ENCODE results near the gene ZNF205.

Gene ZNF205

DNA sequence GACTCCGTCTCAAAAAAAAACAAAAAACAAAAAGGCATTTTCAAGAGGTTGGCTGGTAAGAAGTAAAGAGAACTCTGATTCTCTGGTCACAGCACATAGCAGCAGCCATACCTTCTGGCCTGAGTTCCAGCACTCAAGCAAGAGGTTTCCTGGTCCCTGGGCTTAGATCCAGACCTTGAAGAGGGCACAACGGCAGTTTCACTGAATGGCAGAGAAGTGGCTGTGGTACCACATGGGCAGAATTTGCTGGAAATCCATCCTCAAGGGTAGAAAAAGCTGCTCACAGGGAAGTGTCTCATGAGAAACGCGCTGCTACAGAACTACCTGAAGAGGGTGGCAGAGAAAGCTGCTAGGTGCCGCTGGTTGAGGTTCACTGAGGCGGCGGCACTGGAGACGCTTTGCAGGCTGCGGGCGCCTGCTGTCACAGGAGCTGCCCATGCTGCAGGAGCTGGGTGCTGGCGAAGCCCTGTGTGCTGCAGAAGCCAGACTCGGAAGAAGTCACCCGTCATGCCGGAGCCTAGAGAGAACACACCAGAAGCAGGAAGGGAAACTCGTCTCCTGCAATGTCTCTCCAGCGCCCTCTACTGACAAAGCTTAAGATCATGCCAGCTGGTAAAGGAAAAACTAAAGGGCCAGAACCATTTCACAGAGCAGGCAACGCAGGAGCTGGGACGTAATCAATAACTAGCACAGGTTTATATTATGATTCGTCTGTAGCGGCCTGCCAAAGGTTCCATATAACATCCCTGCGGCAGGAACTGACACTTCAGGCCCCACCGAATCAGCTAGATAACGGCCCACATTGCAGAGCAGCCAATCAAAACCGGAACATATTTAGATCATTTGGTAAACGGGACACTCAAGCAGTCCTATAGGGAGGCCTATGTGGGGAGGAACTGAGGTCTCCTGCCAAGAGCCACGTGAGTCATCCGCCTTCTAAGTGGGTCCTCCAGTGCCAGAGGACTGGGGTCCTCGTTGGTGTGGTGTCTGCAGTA lies 17.0 kb downstream of the ZNF205 start:
- no peak overlapping the region for H4K91ac ChIP-seq (ENCODE audit: low read depth, low read length, poor library complexity)
- no peak overlapping the region for H3K23ac ChIP-seq (ENCODE audit: low read depth, low read length, poor library complexity)
- H2BK120ac ChIP-seq (ENCODE audit: low read depth, low read length) = no peak overlapping the region
- no peak overlapping the region for H2AFZ ChIP-seq (ENCODE audit: low read length)
- no peak overlapping the region for H3K4me3 ChIP-seq (ENCODE audit: low read length in 2 of 2)
- WGBS, 2 donors (ENCODE audit: extremely low coverage in 2 of 2, insufficient read length in 2 of 2, insufficient replicate concordance in 1 of 2) = no CpG with 5 or more reads among the region's 28 CpGs
- H2BK12ac ChIP-seq (ENCODE audit: low read length) = no peak overlapping the region
- no peak overlapping the region for H2BK15ac ChIP-seq (ENCODE audit: low read length)
- no peak overlapping the region for H4K8ac ChIP-seq (ENCODE audit: low read depth, low read length)
- peak overlapping the region; percentile 17 for H3K27ac ChIP-seq (replicated peaks; ENCODE audit: low read length)
- H2AK5ac ChIP-seq (ENCODE audit: low read depth, low read length) = no peak overlapping the region
- H3K4me1 ChIP-seq (ENCODE audit: control insufficient read depth in 2 of 2, insufficient read depth in 1 of 2, low read depth in 1 of 2, low read length in 2 of 2) = peaks cover 3 to 5% of the 10 kb centered on the region in 2 donors
- no peaks in the 10 kb centered on the region for H3K9me3 ChIP-seq (replicated peaks in 1 of 2; ENCODE audit: control insufficient read depth in 2 of 2, insufficient read depth in 1 of 2, low read depth in 1 of 2, low read length in 2 of 2)
- peaks cover 17 to 71% of the 10 kb centered on the region in 2 donors for H3K36me3 ChIP-seq (replicated peaks in 1 of 2; ENCODE audit: control insufficient read depth in 2 of 2, insufficient read depth in 2 of 2, low read length in 2 of 2)
- H3K14ac ChIP-seq (ENCODE audit: low read length) = no peak overlapping the region
- H3K9ac ChIP-seq (ENCODE audit: low read depth, low read length, poor library complexity) = no peak overlapping the region
- H3K18ac ChIP-seq (ENCODE audit: low read length) = no peak overlapping the region
- H3K4me2 ChIP-seq (ENCODE audit: insufficient read depth, low read length, poor library complexity, severe bottlenecking) = no peak overlapping the region
- no peak overlapping the region for H2BK5ac ChIP-seq (ENCODE audit: low read length)
- no peaks in the 10 kb centered on the region for H3K27me3 ChIP-seq (ENCODE audit: control insufficient read depth in 3 of 3, insufficient read depth in 3 of 3, low read depth in 1 of 3, low read length in 3 of 3)
- H3K79me1 ChIP-seq (ENCODE audit: low read depth, low read length) = peaks cover 5% of the 10 kb centered on the region
- peak; percentile 76 for DNase-seq (ENCODE audit: low spot score)
- no peak overlapping the region for H3K4ac ChIP-seq (ENCODE audit: low read length)

DNA sequence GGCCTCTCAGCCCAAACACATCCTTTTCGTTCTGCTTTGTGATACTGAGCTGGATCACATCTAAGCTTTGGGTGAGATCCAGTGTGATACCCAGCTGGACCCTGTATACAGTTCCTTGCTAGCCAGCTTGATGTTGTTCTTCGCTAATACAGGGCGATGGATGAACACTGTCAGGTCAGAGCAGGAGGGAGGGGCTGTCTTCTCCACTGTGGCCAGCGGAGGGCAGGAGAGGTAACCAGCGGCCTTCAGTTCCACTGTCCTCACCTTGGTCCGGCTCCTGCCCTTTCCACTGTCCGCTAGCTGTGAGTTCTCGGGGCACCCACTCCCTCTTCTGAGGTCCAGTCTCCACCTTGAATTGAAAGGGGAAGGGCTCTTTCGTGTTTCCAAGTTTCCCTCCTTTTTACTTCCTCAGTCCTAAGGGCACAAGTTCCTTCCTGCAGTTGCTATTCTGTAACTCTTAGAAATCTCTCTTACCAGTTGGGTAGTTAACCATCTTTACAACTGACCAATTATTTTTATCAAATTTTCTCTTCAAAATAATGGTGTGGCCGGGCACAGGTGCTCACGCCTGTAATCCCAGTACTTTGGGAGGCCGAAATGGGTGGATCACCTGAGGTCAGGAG lies 19.5 kb downstream of the ZNF205 start:
- Histone ChIP-seq H2BK15ac (ENCODE audit: low read length) (no peak overlapping the region), H2BK5ac (ENCODE audit: low read length) (no peak overlapping the region), H3K4me1 (ENCODE audit: control insufficient read depth in 2 of 2, insufficient read depth in 1 of 2, low read depth in 1 of 2, low read length in 2 of 2) (peaks cover 4 to 10% of the 10 kb centered on the region in 2 donors), H3K14ac (ENCODE audit: low read length) (no peak overlapping the region), H2AFZ (ENCODE audit: low read length) (no peak overlapping the region), H3K27me3 (ENCODE audit: control insufficient read depth in 3 of 3, insufficient read depth in 3 of 3, low read depth in 1 of 3, low read length in 3 of 3) (no peaks in the 10 kb centered on the region), H3K36me3 (replicated peaks in 1 of 2; ENCODE audit: control insufficient read depth in 2 of 2, insufficient read depth in 2 of 2, low read length in 2 of 2) (peaks cover 13 to 59% of the 10 kb centered on the region in 2 donors), H4K8ac (ENCODE audit: low read depth, low read length) (no peak overlapping the region), H3K4me2 (ENCODE audit: insufficient read depth, low read length, poor library complexity, severe bottlenecking) (no peak overlapping the region), H3K23ac (ENCODE audit: low read depth, low read length, poor library complexity) (no peak overlapping the region), H3K4me3 (ENCODE audit: low read length in 2 of 2) (no peak overlapping the region), H2BK120ac (ENCODE audit: low read depth, low read length) (no peak overlapping the region), H3K9ac (ENCODE audit: low read depth, low read length, poor library complexity) (peak overlapping the region; percentile 24), H3K18ac (ENCODE audit: low read length) (no peak overlapping the region), H2AK5ac (ENCODE audit: low read depth, low read length) (no peak overlapping the region), H3K79me1 (ENCODE audit: low read depth, low read length) (peaks cover 6% of the 10 kb centered on the region), H4K91ac (ENCODE audit: low read depth, low read length, poor library complexity) (no peak overlapping the region), H3K4ac (ENCODE audit: low read length) (no peak overlapping the region), H3K9me3 (replicated peaks in 1 of 2; ENCODE audit: control insufficient read depth in 2 of 2, insufficient read depth in 1 of 2, low read depth in 1 of 2, low read length in 2 of 2) (no peaks in the 10 kb centered on the region), H3K27ac (replicated peaks; ENCODE audit: low read length) (no peak overlapping the region), H2BK12ac (ENCODE audit: low read length) (no peak overlapping the region)
- no peak for DNase-seq (ENCODE audit: low spot score)
- no CpG with 5 or more reads among the region's 12 CpGs for WGBS, 2 donors (ENCODE audit: extremely low coverage in 2 of 2, insufficient read length in 2 of 2, insufficient replicate concordance in 1 of 2)

DNA sequence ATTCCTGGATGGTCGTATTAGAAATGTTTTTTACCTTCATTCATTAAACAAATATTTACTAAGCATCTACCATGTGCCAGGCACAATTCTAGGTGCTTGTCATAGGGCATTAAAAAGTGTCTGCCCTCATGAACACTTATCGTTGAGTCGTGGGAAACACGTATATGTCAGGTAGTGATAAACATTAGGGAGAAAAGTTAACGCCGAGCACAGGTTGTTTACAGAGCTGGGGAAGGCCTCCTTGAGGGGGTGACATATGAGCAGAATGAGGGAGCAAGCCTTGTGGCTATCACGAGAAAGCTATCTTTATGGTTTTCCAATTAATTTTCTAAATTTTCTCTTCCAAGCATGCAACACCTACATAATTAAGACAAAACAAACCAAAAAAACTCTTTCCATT lies 21.5 kb downstream of the ZNF205 start:
- Histone ChIP-seq H2BK120ac (ENCODE audit: low read depth, low read length) (no peak overlapping the region), H3K18ac (ENCODE audit: low read length) (no peak overlapping the region), H3K36me3 (replicated peaks in 1 of 2; ENCODE audit: control insufficient read depth in 2 of 2, insufficient read depth in 2 of 2, low read length in 2 of 2) (peaks cover 8 to 51% of the 10 kb centered on the region in 2 donors), H2BK15ac (ENCODE audit: low read length) (no peak overlapping the region), H3K4me2 (ENCODE audit: insufficient read depth, low read length, poor library complexity, severe bottlenecking) (peak overlapping the region; percentile 92), H3K27ac (replicated peaks; ENCODE audit: low read length) (no peak overlapping the region), H3K4me1 (ENCODE audit: control insufficient read depth in 2 of 2, insufficient read depth in 1 of 2, low read depth in 1 of 2, low read length in 2 of 2) (peaks cover 4 to 12% of the 10 kb centered on the region in 2 donors), H3K4ac (ENCODE audit: low read length) (no peak overlapping the region), H3K14ac (ENCODE audit: low read length) (no peak overlapping the region), H2AFZ (ENCODE audit: low read length) (no peak overlapping the region), H3K9me3 (replicated peaks in 1 of 2; ENCODE audit: control insufficient read depth in 2 of 2, insufficient read depth in 1 of 2, low read depth in 1 of 2, low read length in 2 of 2) (no peaks in the 10 kb centered on the region), H3K79me1 (ENCODE audit: low read depth, low read length) (peaks cover 6% of the 10 kb centered on the region), H4K8ac (ENCODE audit: low read depth, low read length) (no peak overlapping the region), H4K91ac (ENCODE audit: low read depth, low read length, poor library complexity) (no peak overlapping the region), H2BK5ac (ENCODE audit: low read length) (no peak overlapping the region), H3K9ac (ENCODE audit: low read depth, low read length, poor library complexity) (no peak overlapping the region), H3K23ac (ENCODE audit: low read depth, low read length, poor library complexity) (no peak overlapping the region), H3K27me3 (ENCODE audit: control insufficient read depth in 3 of 3, insufficient read depth in 3 of 3, low read depth in 1 of 3, low read length in 3 of 3) (no peaks in the 10 kb centered on the region), H2AK5ac (ENCODE audit: low read depth, low read length) (no peak overlapping the region), H3K4me3 (ENCODE audit: low read length in 2 of 2) (peak overlapping the region; percentile 70 to 96), H2BK12ac (ENCODE audit: low read length) (no peak overlapping the region)
- no CpG with 5 or more reads among the region's 7 CpGs for WGBS, 2 donors (ENCODE audit: extremely low coverage in 2 of 2, insufficient read length in 2 of 2, insufficient replicate concordance in 1 of 2)
- no peak for DNase-seq (ENCODE audit: low spot score)
